OCI-LY7 (cell line): Measurements from ENCODE around the gene PLA2G4B. TPM values are rescaled to one million over a fixed set of nuclear protein-coding genes. Genes with fewer than 3 reads are reported as not detected.

ENCODE experiments used
- BruUV-seq: library from RNA; stranded (reverse); fragments of 400-500 nt; replicated peaks from 2 replicates; lab custom pipeline; 2021; lab: Mats Ljungman, UMichigan
- CTCF ChIA-PET: fragments of 300-600 bp; sonication (Branson Sonifier 250); formaldehyde crosslinking; loops from one replicate; lab custom pipeline; 2022; ENCODE audit warnings: antibody characterized with exemption; ENCODE audit not compliant: unreplicated experiment; lab: Charles Lee
- POLR2A ChIA-PET: fragments of 300-600 bp; sonication (Branson Sonifier 250); formaldehyde crosslinking; loops from one replicate; lab custom pipeline; 2022; ENCODE audit warnings: antibody characterized with exemption; lab: Charles Lee
- DNase-seq: peaks from one replicate; pipeline ENCODE4 v3.0.0-alpha.2; 2015; ENCODE audit warnings: low spot score
- H2AFZ ChIP-seq: fragments of 200-600 bp; sonication (generic), shearing (Covaris generic); 2 replicates; pipeline ENCODE4 v1.6.1; 2014; ENCODE audit warnings: mild to moderate bottlenecking, antibody characterized with exemption, low read length, moderate library complexity
- H3K27ac ChIP-seq: fragments of 200-600 bp; sonication (generic); 2 replicates; pipeline ENCODE4 v1.5.1; 2014; ENCODE audit warnings: mixed run types, low read depth, mild to moderate bottlenecking, moderate library complexity, low read length, inconsistent platforms; ENCODE audit not compliant: poor library complexity, severe bottlenecking
- H3K36me3 ChIP-seq: fragments of 200-600 bp; sonication (generic); 2 replicates; pipeline ENCODE4 v1.6.1; 2014; ENCODE audit warnings: mild to moderate bottlenecking, antibody characterized with exemption, low read length, moderate library complexity, mixed read lengths; ENCODE audit not compliant: insufficient read depth
- H3K4me1 ChIP-seq: fragments of 200-600 bp; sonication (generic); 2 replicates; pipeline ENCODE4 v1.5.1; 2014; ENCODE audit warnings: mild to moderate bottlenecking, low read length; ENCODE audit not compliant: insufficient read depth, poor library complexity, severe bottlenecking
- H3K4me2 ChIP-seq: fragments of 200-600 bp; sonication (generic); 2 replicates; pipeline ENCODE4 v1.6.1; 2014; ENCODE audit warnings: mild to moderate bottlenecking, low read length
- H3K4me3 ChIP-seq: fragments of 200-600 bp; sonication (generic); 2 replicates; pipeline ENCODE4 v1.5.1; 2014; ENCODE audit warnings: mild to moderate bottlenecking, low read depth, low read length; ENCODE audit not compliant: poor library complexity, severe bottlenecking
- H3K79me2 ChIP-seq: fragments of 200-600 bp; sonication (generic); 2 replicates; pipeline ENCODE4 v1.6.1; 2016; ENCODE audit warnings: low read depth, mild to moderate bottlenecking, low read length, moderate library complexity, mixed read lengths; ENCODE audit not compliant: insufficient read depth
- H3K9me2 ChIP-seq: fragments of 200-600 bp; sonication (generic); 2 replicates; pipeline ENCODE4 v1.6.1; 2016; ENCODE audit warnings: mild to moderate bottlenecking, low read length, mixed read lengths; ENCODE audit not compliant: insufficient read depth
- H3K9me3 ChIP-seq: fragments of 200-600 bp; sonication (generic); 2 replicates; pipeline ENCODE4 v1.6.1; 2014; ENCODE audit warnings: mild to moderate bottlenecking, mixed run types, low read length, mixed read lengths
- H4K20me1 ChIP-seq: fragments of 200-600 bp; sonication (generic); 2 replicates; pipeline ENCODE4 v1.6.1; 2014; ENCODE audit warnings: mild to moderate bottlenecking, antibody characterized with exemption, low read length, moderate library complexity, mixed read lengths; ENCODE audit not compliant: insufficient read depth
- CTCF ChIP-seq: fragments of 200-600 bp; sonication (generic); conservative IDR thresholded peaks from 2 replicates; pipeline ENCODE4 v1.5.1; 2014; ENCODE audit warnings: mild to moderate bottlenecking, antibody characterized with exemption, low read length, moderate library complexity, mixed read lengths
- EZH2phosphoT487 ChIP-seq: fragments of 200-600 bp; sonication (generic); IDR thresholded peaks from 2 replicates; pipeline ENCODE4 v1.6.1; 2018; ENCODE audit warnings: low read depth, borderline replicate concordance, mild to moderate bottlenecking, mixed run types, antibody characterized with exemption, low read length, moderate library complexity, mixed read lengths
- intact Hi-C: fragments of 100-400 bp; cut with micrococcal nuclease; formaldehyde crosslinking; loops from one replicate; pipeline ENCODE4 v1.10.0; 2022; ENCODE audit not compliant: unreplicated experiment
- total RNA-seq, 2 experiments: library from RNA; depleted of rRNA in 1 of 2; stranded (reverse); fragments of >200 nt in 1 of 2; shearing (Covaris generic) in 1 of 2; gene quantifications; 2 replicates each; pipeline ENCODE4 v1.2.3, GENCODE V29; 2014 to 2022

PLA2G4B gene
- total RNA-seq, 2 experiments from 2014 or later, result 9.5 to 11.1 TPM

DNA sequence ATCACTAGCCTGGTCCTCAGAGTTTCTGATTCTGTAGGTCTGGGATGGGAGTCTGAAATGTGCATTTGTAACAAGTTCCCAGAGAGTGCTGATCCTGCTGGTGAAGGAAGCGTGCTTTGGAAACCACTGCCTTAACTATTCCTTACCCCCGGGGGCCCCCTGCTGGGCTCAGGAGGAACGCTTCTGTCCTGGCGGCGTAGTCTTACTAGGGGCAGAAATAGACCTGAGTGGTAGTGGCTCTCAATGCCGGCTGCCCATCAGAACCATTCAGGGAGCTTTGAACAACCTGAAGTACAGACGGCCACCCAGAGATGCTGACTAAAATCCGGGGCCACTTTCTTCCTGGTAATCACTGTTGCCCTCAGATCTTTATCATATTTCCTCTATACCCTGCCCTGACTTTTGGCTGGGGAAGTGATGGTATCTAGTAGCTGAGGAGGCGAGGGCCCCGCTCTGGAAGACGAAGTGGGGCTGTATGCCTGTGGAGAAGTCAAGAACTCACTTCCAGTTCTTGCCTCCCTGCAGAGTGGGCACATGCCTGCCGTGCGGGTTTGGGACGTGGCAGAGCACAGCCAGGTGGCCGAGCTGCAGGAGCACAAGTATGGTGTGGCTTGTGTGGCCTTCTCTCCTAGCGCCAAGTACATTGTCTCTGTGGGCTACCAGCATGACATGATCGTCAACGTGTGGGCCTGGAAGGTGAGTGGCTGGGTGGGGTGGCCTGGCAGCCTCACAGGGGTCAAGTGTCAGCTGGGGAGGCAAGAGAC lies 27.0 kb upstream of the PLA2G4B start:
- ChIA-PET POLR2A (interaction anchor here (1.3 kb wide), 1 partner anchor 38 kb away, joined by 8 read pairs; the partner anchor contains the start of gene MAPKBP1), CTCF (interaction anchor here (0.6 to 5.2 kb wide), 2 partner anchors 38 to 251 kb away, joined by 3 to 67 read pairs; partner anchors contain the start of gene MAPKBP1)
- Histone ChIP-seq H3K9me2 (no peaks in the 10 kb centered on the region), H3K27ac (no peak overlapping the region), H3K4me2 (no peak overlapping the region), H3K4me1 (peaks cover 16% of the 10 kb centered on the region), H3K79me2 (no peaks in the 10 kb centered on the region), H2AFZ (no peak overlapping the region), H3K36me3 (no peaks in the 10 kb centered on the region), H3K9me3 (no peaks in the 10 kb centered on the region), H3K4me3 (no peak overlapping the region), H4K20me1 (no peaks in the 10 kb centered on the region)
- peak; percentile 82 for DNase-seq
- intact Hi-C loops, result loop anchor here (1.0 to 5.0 kb wide), 8 partner anchors 37 to 344 kb away; partner anchors contain the start of genes MAPKBP1 and MGA
- TF ChIP-seq CTCF (peak; percentile 97), EZH2phosphoT487 (no peak)
- no TSS peak for BruUV-seq

GRCh38 chr15:41812820-41813375 lies 25.7 kb upstream of the PLA2G4B start:
- Histone ChIP-seq H2AFZ (no peak overlapping the region), H3K79me2 (no peaks in the 10 kb centered on the region), H3K27ac (no peak overlapping the region), H3K4me1 (peaks cover 16% of the 10 kb centered on the region), H3K9me2 (no peaks in the 10 kb centered on the region), H3K4me2 (no peak overlapping the region), H3K9me3 (no peaks in the 10 kb centered on the region), H3K36me3 (no peaks in the 10 kb centered on the region), H3K4me3 (no peak overlapping the region), H4K20me1 (no peaks in the 10 kb centered on the region)
- ChIA-PET POLR2A (interaction anchor here (0.6 to 1.3 kb wide), 2 partner anchors 17 to 39 kb away, joined by 3 to 8 read pairs; partner anchors contain the start of gene MAPKBP1), CTCF (interaction anchor here (5.2 kb wide), 1 partner anchor 39 kb away, joined by 67 read pairs; the partner anchor contains the start of gene MAPKBP1)
- intact Hi-C loops, result loop anchor here (5.0 kb wide), 4 partner anchors 89 to 346 kb away; no protein-coding TSS in a partner anchor
- no peak for TF ChIP-seq CTCF
- no peak for TF ChIP-seq EZH2phosphoT487
- no TSS peak for BruUV-seq
- DNase-seq, result no peak
